Measurements from ENCODE around the gene PIK3CB. TPM values are rescaled to one million over a fixed set of nuclear protein-coding genes. Genes with fewer than 3 reads are reported as not detected.
"Not testable (repeated sequence)": the region's sequence is repeated elsewhere in the genome, so short reads cannot be mapped to it uniquely, and the experiment has no call there.

PIK3CB gene
- total RNA-seq, 1 donor from 2014 or later, result 21.9 TPM

GRCh38 chr3:138854940-138855339 lies 20.2 kb upstream of the PIK3CB start:
- intact Hi-C loops (cut with micrococcal nuclease), result no loop called here

GRCh38 chr3:138854204-138854603 lies 19.5 kb upstream of the PIK3CB start:
- Mint-ChIP-seq H3K27ac (no peak overlapping the region), H3K4me3 (no peak overlapping the region)
- CTCF ChIA-PET, result interaction anchor here (0.6 to 2.5 kb wide), 3 partner anchors 61 to 163 kb away, joined by 3 to 7 read pairs (median 3); no protein-coding TSS in a partner anchor

More at GRCh38 chr3:138854940-138855339, 20.2 kb upstream of the PIK3CB start:
- DNase-seq (no peak), ATAC-seq (ENCODE audit: low read depth) (no peak)
- no peak overlapping the region for H3K27ac Mint-ChIP-seq
- peaks cover 7% of the 10 kb centered on the region for H3K27me3 Mint-ChIP-seq
- TF ChIP-seq CTCF (IDR thresholded peaks at IDR 0.05), result no peak
- POLR2A ChIA-PET, result no interaction called here
- no peaks in the 10 kb centered on the region for H3K4me1 Mint-ChIP-seq
- H3K4me3 Mint-ChIP-seq, result no peak overlapping the region
- CTCF ChIA-PET, result interaction anchor here (2.5 kb wide), 1 partner anchor 61 kb away, joined by 7 read pairs; no protein-coding TSS in a partner anchor
- H3K9me3 Mint-ChIP-seq, result no peaks in the 10 kb centered on the region
- no peaks in the 10 kb centered on the region for H3K36me3 Mint-ChIP-seq (ENCODE audit: low read depth)

GRCh38 chr3:138850151-138850550 lies 15.4 kb upstream of the PIK3CB start:
- POLR2A ChIA-PET, result no interaction called here
- intact Hi-C loops (cut with micrococcal nuclease), result no loop called here
- ATAC-seq (ENCODE audit: low read depth) (no peak), DNase-seq (no peak)
- Mint-ChIP-seq H3K27me3 (no peaks in the 10 kb centered on the region), H3K27ac (no peak overlapping the region), H3K4me3 (no peak overlapping the region), H3K36me3 (ENCODE audit: low read depth) (no peaks in the 10 kb centered on the region), H3K4me1 (no peaks in the 10 kb centered on the region), H3K9me3 (no peaks in the 10 kb centered on the region)
- no peak for TF ChIP-seq CTCF (IDR thresholded peaks at IDR 0.05)
- CTCF ChIA-PET, result no interaction called here

More at GRCh38 chr3:138854204-138854603, 19.5 kb upstream of the PIK3CB start:
- H3K9me3 Mint-ChIP-seq, result no peaks in the 10 kb centered on the region
- no peaks in the 10 kb centered on the region for H3K36me3 Mint-ChIP-seq (ENCODE audit: low read depth)
- no peaks in the 10 kb centered on the region for H3K4me1 Mint-ChIP-seq
- ATAC-seq (ENCODE audit: low read depth), result no peak
- intact Hi-C loops (cut with micrococcal nuclease), result no loop called here
- TF ChIP-seq CTCF (IDR thresholded peaks at IDR 0.05), result no peak
- POLR2A ChIA-PET, result no interaction called here
- DNase-seq, result no peak
- H3K27me3 Mint-ChIP-seq, result peaks cover 7% of the 10 kb centered on the region

GRCh38 chr3:138849222-138849940 lies 14.7 kb upstream of the PIK3CB start:
- H3K36me3 Mint-ChIP-seq (ENCODE audit: low read depth), result no peaks in the 10 kb centered on the region
- no peaks in the 10 kb centered on the region for H3K4me1 Mint-ChIP-seq
- DNase-seq, result no peak
- TF ChIP-seq CTCF (IDR thresholded peaks at IDR 0.05), result no peak
- no peak overlapping the region for H3K27ac Mint-ChIP-seq
- ChIA-PET POLR2A (no interaction called here), CTCF (no interaction called here)
- no peaks in the 10 kb centered on the region for H3K9me3 Mint-ChIP-seq
- no peak for ATAC-seq (ENCODE audit: low read depth)
- H3K27me3 Mint-ChIP-seq, result no peaks in the 10 kb centered on the region
- H3K4me3 Mint-ChIP-seq, result no peak overlapping the region
- intact Hi-C loops (cut with micrococcal nuclease), result no loop called here

- Mint-ChIP-seq H3K36me3 (ENCODE audit: low read depth) (no peaks in the 10 kb centered on the region), H3K9me3 (no peaks in the 10 kb centered on the region), H3K4me3 (no peak overlapping the region), H3K27me3 (no peaks in the 10 kb centered on the region), H3K4me1 (no peaks in the 10 kb centered on the region), H3K27ac (no peak overlapping the region)
- TF ChIP-seq CTCF (IDR thresholded peaks at IDR 0.05), result no peak
- intact Hi-C loops (cut with micrococcal nuclease), result no loop called here
- DNase-seq, result no peak
- no peak for ATAC-seq (ENCODE audit: low read depth)
- POLR2A ChIA-PET, result interaction anchor here (0.6 kb wide), 1 partner anchor 64 kb away, joined by 3 read pairs; no protein-coding TSS in a partner anchor
- CTCF ChIA-PET, result no interaction called here
Observed at GRCh38 chr3:138848696-138849095, 14.0 kb upstream of the PIK3CB start.

GRCh38 chr3:138846824-138847223 lies 12.1 kb upstream of the PIK3CB start:
- H3K27ac Mint-ChIP-seq; ATAC-seq (ENCODE audit: low read depth); H3K27me3 Mint-ChIP-seq; H3K9me3 Mint-ChIP-seq; POLR2A ChIA-PET; intact Hi-C loops (cut with micrococcal nuclease); CTCF ChIA-PET; DNase-seq; H3K4me1 Mint-ChIP-seq; H3K36me3 Mint-ChIP-seq (ENCODE audit: low read depth); H3K4me3 Mint-ChIP-seq: not testable (repeated sequence)
